Measurements from ENCODE around the gene USP7.
A peak's percentile ranks its signal among the peaks of the same experiment; 100 is the strongest.
"Not testable (repeated sequence)": the region's sequence is repeated elsewhere in the genome, so short reads cannot be mapped to it uniquely, and the experiment has no call there.

The USP7 gene

DNA sequence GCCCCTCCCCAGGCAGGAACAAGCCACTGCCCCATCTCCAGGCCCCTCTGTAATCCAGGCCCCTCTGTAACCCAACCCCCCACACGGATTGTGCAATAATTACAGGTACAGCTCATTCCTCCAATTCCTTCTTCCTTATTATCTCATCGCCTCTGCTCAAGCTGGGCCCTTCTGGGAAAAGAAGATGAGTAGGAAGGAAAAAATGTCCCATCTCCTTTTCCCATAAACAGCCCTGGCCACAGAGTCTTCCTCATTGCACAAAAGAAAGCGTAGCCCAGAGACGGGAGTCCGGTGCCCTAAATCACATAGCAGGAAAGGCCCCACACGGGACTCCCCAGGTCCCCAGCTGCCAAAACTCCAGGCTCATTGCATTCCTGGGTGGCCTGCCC is 85.2 kb downstream of the USP7 start:
- no peak for DNase-seq (ENCODE audit: low read depth in 2 of 2)

DNA sequence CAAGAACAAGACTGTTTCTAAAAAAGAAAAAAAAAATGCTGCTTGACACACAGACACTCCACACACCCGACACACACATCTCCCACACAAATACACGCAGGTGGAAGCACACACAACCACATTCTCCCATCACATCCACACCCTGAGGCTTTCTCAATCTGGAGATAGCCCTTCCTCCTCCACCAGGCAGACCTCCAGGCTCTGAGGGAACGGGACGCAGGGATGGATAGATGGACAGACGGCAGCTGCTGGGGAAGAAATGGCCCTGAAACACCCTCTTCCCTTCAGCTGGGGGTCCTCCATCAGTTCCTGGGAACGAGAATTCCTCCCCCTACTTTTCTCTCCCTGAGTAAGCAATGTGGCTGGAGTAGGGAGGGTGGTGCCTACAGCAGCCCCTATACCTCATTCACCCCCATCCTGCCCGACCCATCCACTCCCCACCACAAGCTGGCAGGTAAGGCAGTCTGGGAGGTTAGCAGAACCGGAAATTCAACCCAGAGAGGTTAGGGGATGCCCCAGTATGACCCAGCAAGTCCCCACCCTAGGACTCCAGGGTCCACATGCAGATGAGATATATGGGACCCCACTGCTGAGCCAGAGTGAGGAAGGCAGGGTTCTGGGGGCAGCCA is 85.7 kb downstream of the USP7 start:
- DNase-seq (ENCODE audit: low read depth in 2 of 2): no peak

GRCh38 chr16:8875317-8875716 is 88.4 kb downstream of the USP7 start:
- not testable (repeated sequence) for DNase-seq (ENCODE audit: low read depth in 2 of 2)

GRCh38 chr16:8874388-8874787 is 89.3 kb downstream of the USP7 start:
- no peak for DNase-seq (ENCODE audit: low read depth in 2 of 2)

DNA sequence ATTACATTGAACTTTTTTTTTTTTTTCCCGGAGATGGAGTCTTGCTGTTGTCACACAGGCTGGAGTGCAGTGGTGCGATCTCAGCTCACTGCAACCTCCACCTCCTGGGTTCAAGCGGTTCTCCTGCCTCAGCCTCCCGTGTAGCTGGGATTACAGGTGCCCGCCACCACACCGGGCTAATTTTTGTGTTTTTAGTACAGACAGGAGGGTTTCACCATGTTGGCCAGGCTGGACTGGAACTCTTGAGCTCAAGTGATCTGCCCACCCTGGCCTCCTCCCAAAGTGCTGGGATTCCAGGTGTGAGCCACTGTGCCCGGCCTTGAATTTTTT is 89.9 kb downstream of the USP7 start:
- DNase-seq (ENCODE audit: low read depth in 2 of 2): not testable (repeated sequence)

DNA sequence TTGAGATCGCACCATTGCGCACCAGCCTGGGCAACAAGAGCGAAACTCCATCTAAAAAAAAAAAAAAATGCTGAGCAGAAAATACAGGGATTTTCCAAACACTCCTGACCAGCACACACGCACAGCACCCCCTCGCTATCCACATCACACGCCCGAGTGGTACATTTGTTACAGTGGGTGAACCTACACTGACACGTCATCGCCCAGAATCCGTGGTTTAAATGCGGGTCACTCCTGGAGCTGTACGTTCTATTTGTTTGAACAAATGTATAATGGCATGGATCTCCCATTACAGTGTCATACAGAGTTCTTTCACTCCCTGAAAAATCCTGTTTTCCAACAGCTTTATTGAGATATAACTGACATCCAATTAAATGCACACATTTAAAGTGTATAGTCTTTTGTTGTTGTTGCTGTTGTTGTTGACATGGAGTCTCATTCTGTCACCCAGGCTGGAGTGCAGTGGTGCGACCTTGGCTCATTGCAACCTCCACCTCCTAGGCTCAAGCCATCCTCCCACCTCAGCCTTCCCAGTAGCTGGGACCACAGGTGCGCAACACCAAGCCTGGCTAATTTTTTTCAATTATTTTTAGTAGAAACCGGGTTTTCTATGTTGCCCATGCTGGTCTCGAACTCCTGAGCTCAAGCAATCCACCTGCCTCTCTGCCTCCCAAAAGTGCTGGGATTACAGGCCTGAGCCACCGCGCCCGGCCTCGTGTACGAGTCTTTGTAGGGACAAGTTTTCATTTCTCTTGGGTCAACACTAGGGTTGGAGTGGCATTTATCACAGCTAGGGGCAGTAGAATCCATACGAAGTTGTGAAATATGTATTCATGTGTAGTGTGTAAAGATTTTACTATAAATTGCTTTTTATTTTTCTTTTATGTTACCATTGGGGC is 90.5 kb downstream of the USP7 start:
- no peak for DNase-seq (ENCODE audit: low read depth in 2 of 2)

- no peak for DNase-seq (ENCODE audit: low read depth in 2 of 2)
These were observed 91.6 kb downstream of the USP7 start for GRCh38 chr16:8872071-8872470.

GRCh38 chr16:8869988-8870241 is 93.8 kb downstream of the USP7 start:
- DNase-seq (ENCODE audit: low read depth in 2 of 2): not testable (repeated sequence)

DNA sequence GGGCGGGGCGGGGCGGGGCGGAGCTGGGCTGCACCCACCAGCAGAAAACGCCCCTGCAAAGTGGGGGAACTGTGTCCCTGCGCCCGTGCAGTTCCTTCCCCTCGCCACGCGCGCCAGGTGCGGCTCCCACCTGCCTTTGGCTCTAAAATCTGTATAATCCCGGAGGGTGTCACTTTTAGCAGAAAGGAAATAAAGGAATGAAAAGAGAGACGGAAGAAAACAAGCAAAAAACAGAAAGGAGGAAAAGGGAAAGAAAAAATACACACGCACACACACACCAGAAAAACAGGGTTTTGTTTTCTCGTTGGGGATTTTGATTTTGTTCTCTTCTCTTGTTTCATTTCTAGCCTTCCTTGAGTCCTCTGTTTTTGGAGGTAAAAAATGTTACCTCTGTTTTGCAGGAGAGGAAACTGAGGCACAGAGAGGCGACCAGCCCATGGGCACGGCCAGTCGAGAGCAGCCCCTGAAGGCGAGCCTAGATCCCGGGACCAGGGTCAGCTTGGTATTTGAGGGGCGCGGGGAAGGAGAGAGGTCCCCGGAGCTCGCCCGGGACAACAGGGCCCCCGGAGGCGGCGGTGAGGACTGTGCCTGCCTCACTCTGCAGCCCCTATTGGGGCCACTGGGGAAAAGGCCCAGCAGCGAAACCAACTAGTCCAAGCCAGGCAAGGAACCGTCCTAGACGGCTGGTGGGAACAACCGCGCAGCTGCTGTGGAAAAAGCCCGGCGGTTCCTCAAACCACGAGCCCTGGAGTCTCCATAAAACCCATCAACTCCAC is 94.3 kb downstream of the USP7 start:
- no peak for DNase-seq (ENCODE audit: low read depth in 2 of 2)

DNA sequence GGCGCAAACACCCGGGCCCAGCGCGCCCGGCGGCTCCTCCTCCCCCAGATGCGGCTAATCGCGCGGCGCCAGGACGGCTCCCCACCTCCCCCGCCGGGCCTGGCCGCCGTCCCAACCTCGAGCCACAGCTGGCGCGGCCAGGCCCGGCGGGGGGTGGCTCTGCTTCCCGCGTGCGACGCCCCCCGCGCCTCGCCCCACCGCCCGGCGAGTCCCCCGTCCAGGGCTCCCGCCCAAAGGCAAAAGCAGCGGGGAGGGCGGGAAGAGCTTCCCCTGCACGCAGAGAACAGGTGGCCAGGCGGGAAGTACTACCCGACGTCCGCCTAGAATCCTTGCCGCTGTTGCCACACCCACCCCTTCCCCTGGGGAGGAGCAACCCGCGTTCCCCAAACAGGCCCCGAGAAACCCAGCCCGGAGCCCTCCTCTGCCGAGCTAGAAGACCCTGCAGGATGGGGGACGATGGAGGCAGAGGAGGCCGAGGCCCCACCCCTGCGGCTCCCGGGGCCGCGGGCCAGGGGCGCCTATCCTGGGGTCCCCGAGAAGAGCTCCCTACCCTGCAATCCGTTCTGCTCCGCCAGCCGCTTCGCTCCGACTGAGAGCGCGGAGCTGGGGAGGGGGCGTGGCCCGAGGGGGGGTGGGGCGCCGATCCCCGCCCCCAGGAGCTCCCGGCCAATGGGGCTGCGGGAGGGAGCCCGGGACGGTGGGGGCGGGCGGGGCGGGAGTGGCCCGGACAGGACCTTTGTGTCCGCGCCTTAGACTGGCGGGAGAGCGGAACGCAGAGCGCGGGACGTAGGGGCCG is 95.1 kb downstream of the USP7 start, which contains the start of gene CARHSP1:
CARHSP1 (minus strand) TSS at position 591 of the 796 bp plus-strand sequence. CDS start 9,678 bp downstream, outside the sequence.
- peak; percentile 65 to 88 for DNase-seq (ENCODE audit: low read depth in 2 of 2)

DNA sequence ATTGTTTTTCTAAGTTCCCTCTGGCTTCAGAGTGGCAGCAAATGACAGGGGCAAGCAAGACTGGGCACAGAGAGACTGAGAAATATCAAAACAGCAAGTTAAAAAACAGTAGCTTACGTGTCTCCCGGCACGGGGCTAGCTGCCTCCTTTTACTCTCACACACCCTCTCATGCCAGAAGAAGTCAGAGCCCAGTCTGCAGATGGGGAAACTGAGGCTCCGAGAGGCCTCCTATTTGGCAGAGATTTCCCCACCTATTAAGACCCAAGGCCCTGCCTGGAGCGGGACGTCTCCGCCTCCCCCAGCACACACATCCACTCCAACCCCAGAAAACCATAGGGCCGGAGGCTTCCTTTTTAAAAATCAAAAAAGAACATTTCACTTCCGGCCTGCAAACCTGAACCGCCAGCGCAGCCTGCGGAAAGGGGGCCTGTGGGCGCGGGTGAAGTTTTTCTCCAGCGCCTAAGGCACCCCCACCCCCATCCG is 95.7 kb downstream of the USP7 start:
- DNase-seq (ENCODE audit: low read depth in 2 of 2): no peak

- no peak for DNase-seq (ENCODE audit: low read depth in 2 of 2)
These were observed 96.3 kb downstream of the USP7 start for GRCh38 chr16:8867216-8867931.

GRCh38 chr16:8866884-8867215 is 96.9 kb downstream of the USP7 start:
- no peak for DNase-seq (ENCODE audit: low read depth in 2 of 2)

- DNase-seq (ENCODE audit: low read depth in 2 of 2): no peak
These were observed 97.4 kb downstream of the USP7 start for GRCh38 chr16:8866118-8866883.

GRCh38 chr16:8865145-8865882 is 98.4 kb downstream of the USP7 start:
- no peak for DNase-seq (ENCODE audit: low read depth in 2 of 2)

DNA sequence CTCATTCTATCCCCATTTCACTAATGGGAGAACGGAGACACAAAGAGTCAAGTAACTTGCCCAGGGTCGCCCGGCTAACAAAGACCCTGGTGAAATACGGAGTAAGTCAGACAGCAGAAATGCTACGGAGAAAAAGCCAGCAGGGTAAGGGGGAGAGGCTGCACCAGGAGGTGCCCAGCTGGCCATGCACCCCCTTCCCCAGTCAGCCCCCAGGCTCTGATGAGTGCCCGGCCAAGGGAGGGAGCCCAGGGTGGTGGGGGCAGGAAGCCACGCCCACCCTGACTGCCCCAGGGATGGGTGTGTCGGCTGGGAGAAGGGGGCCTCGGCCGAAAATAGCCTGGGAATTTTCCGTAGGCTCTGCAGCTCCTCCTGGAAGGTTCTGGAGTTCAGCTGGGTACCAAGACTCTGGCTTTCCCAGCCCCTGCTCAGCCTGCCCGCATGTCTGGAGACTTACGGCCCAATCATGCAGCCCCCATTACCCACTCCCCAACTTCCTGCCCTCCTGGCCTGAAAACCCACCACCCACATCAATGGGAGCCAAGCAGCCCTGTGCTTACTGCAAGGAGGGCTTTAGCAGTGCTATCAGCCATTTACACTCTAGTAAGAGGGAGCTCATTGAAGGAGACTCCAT is 99.1 kb downstream of the USP7 start:
- DNase-seq (ENCODE audit: low read depth in 2 of 2): no peak

GRCh38 chr16:8863594-8864424 is 99.9 kb downstream of the USP7 start:
- no peak for DNase-seq (ENCODE audit: low read depth in 2 of 2)
